HG03064 (cell line): ENCODE measurements around the gene FDXR.

Experiments
- ATAC-seq: cut with Tn5 transposase; IDR thresholded peaks from one replicate; pipeline ENCODE4 v1.9.1; 2021; ENCODE audit warnings: low read depth; ENCODE audit not compliant: unreplicated experiment

Gene FDXR

DNA sequence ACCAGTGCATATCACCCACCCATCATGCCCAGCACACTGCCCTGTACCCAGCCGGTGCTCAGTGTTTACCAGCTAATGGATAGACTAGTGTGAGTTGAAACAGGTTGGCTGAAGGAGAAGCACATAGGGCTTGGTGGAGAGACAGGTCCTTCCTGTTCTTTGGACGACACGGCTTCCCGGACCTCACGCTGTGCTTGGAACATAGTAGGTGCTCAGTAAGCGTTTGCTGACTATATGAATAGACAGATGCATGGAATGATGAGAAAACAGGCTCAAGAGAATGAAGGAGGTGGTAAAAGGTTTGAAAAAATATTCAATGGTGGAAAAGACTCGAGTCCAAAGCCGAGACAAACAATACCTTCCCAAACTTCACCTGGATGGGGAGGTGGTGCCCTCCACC is 27.4 kb upstream of the FDXR start:
- no peak for ATAC-seq

- ATAC-seq, result no peak
Measured at GRCh38 chr17:74898376-74898946, 25.7 kb upstream of the FDXR start.

GRCh38 chr17:74893936-74894671 is 21.3 kb upstream of the FDXR start:
- no peak for ATAC-seq

DNA sequence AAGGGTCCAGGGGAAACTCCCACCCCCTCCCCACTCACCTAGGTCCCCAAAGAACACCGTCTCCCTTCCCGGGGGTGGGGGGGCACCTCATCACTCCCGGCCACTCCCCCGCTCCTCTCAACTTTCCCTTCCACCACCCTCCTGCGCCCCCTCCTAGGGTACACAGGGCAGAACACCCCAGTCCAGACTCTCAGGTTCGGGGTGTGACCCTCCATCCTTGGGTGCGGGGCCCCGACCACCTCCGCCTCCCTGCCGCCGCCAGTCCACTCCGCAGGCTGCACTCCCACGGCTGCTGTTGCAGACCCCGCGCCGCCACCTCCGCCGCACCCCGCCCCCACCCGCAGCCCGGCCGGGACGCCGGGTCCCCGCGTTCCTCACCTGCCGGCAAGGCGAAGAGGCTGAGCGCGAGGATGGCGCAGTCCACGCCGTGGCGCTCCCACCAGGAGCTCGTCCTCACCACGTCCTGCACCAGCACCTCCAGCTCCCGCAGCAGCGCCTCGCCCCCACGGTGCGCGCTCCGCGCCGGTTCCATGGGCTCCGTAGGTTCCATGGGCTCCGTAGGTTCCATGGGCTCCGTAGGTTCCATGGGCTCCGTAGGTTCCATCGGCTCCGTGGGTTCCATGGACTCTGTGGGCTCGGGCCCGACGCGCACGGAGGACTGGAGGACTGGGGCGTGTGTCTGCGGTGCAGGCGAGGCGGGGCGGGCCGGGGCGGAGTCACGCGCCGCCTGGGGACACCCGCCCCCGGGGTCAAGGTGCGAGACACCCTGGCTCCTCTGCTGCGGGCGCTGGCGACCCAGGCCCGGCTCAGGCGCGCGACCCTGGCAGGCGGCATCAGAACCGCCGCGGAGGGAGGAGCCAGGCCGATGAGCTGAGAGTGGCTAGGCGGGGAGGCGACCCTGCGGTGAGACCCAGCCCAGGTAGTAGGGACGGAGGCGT is 20.4 kb upstream of the FDXR start, which contains the start of gene FADS6:
Gene FADS6, minus strand, starts transcription at position 660 of the 938 bp plus-strand sequence. Its CDS starts 38 bp downstream, at position 622.
- no peak for ATAC-seq

- no peak for ATAC-seq
Measured at GRCh38 chr17:74892013-74892841, 19.4 kb upstream of the FDXR start.

DNA sequence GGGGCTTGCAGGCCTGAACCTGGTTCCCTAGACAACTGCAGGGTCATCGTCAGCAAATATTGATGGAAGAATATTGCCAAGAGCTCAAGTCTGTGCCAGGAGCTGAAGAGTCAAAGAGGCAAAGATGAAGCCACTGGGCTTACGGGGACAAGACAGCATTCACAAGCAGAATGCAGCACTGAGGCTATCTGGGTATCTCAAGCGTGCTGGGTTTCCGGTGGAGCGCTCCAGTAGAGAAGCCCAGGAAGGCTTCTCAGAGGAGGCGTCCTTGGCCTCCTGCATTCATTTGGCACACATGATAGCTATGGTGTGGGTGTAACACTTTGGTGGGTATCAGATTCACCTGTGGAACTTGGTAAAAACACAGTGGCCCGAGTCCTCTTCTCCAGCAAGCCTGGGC is 17.8 kb upstream of the FDXR start:
- no peak for ATAC-seq

GRCh38 chr17:74888469-74888868 is 15.7 kb upstream of the FDXR start:
- ATAC-seq, result no peak

DNA sequence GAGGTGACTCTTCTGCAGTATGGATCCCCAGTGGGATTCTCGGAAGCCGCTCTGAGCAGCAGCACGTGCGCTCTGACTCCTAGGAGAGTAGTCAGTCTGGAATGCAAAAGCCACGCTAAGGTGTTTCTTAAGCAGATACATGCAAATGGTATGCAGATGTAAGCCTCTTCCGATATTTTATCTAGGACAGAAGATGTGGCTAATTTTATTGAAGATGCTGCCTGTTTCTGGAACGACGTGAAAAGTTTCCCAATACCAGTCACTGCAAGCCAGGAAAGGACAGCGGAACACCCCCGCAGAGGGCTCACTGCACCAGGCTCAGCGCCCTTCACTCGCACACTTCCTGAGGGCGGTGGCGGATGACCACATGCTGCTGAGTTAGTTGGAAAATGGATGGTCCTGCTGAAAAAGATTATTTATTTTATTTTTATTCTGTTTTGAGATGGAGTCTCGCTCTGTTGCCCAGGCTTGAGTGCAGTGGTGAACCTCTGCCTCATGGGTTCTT is 10.5 kb upstream of the FDXR start:
- no peak for ATAC-seq

GRCh38 chr17:74882517-74883240 is 9.9 kb upstream of the FDXR start:
- no peak for ATAC-seq

- ATAC-seq, result no peak
Measured at GRCh38 chr17:74881073-74881472, 8.3 kb upstream of the FDXR start.

DNA sequence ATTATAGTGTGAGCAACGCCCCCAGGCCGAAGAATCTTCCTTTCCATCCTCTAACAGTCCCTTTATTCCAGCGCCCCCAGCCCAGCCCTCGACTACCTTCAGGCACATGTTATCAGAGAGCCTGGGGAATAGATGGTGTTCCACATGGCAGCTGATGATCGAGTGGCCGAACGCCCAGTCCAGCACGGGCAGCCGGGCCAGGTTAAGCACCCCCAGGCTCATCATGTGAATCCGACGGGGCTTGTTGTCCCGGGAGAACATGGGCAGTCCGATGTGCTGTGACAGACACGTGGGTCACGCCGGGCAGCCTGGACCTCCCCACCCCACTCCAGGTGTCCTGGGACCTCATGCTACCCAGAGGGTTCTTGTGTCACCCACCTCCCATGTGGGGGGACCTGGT is 6.5 kb upstream of the FDXR start:
- ATAC-seq, result no peak

DNA sequence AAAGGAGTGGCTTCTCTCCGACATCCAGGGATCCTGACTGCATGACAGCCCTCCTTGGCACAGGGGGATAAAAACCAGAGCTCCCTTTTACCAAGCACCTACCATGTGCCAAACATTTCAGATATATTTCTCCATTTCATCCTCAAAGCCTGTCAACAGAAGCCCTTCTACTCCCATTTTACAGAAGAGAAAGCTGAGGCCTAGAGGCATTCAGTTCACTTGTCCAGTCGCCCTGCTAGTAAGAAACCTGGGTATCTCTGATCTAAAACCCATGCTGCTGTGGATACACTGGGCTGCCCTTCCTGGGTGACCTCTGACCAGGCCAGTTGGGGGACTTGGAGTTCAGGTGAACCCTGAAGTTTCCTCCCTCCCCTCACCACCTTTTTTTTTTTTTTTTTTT is 5.9 kb upstream of the FDXR start:
- no peak for ATAC-seq

- no peak for ATAC-seq
Measured at GRCh38 chr17:74877592-74878548, 5.1 kb upstream of the FDXR start.

- no peak for ATAC-seq
Measured at GRCh38 chr17:74875977-74876593, 3.3 kb upstream of the FDXR start.

DNA sequence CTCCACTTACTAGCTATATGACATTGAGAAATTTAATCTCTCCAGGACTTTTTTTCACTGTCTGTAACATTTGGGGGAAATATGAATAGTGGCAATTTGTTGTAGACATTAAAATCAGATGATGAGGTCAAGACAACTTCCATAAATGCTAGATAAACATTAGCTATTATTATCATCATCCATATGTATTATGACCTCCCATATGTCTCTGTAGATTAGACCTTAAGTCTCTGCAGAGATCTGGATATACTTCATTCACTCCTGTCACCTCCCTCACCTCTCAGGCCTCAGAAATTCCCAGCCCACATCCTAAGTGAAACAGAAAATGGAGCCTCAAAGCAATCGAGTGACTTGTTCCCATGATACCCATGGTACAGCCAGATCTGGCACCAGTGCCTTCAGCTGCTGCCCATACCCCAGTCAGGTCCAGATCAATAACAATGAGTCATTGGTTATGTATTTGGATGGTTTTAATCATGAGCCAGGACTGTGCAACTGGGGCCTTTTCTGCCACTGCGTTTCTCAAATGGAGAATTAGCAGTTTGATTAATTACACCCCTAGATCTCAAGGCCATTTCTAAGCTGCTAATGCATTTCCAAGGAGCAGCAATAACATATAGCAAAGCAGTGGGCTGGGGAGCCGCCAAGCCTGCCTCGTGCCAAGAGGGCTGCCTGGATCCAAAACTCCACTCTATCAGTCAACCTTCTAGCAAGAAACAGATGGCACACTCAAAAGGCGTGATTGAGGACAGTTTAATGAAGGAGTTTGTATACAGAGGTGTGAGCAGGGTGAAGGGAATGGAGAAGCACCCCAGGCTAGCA is 2.6 kb upstream of the FDXR start:
- ATAC-seq, result no peak

DNA sequence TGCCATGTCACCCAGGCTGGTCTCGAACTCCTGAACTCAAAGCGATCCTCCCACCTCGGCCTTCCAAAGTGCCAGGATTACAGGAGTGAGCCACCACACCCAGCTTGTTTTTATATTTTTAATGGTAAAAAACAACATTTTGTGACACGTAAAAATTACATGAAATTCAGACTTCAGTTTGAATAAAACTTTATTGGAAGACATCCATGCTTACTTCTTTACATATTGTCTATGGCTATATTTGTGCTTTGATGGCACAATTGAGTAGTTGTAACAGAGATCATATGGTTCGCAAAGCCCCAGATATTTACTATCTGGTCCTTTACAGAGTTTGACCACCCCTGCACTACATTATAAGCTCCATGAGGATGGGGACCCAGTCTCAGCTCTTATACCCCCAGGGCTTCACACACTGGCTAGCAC is 1.8 kb upstream of the FDXR start:
- no peak for ATAC-seq
